Islet precursor cell (in vitro differentiated cells): ENCODE data around the gene FAXC.

Experiments
- DNase-seq: peaks from one replicate; pipeline ENCODE4 v3.0.0-alpha.2; 2018

Gene FAXC

DNA sequence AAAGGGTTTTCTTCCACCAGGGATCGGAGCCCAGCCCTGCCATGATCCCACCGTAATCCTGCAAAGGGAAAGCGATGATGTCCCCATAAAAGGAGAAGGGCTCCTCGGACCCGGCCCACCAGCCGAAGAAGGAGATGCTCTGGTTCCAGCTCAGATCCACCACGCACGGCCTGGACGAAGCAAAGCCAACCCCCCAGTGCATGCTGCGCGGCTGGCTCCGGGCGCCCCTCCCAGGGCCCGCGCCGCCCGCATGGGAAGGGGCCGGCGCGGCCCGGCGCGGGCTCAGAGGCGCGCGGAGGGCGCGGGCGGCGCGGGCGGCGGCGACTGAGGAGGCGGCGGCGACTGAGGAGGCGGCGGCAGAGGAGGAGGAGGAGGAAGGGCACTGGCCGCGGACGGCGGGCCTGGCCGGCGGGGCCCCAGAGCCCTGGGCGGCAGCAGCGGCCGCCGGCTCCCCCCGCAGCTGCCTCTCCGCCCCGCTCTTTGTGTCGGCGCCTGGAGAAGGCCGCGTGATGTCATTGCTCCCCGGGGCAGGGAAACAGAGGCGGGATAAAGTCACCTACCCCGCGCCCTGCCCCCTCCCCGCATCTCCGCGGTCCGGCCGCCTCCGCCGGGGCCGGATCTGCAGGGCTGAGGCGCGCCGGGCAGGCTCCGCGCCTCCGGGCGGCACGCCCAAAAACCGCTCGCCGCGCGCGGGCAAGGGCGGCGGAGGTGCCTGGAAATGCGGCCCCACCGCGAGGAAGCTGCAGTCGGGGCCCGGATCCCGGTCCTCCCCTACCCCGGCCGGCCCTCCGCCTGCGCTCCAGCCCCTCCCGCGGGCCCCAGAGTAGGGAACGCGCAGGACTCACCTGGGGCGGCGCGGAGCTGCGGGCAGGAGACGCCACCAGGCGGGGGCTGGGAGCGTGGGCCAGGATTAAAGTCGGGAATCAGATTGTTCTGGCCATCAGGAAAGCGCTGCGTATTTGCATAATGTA lies at the start of gene FAXC:
Gene FAXC (minus strand): TSS at position 504 of the 971 bp plus-strand sequence. CDS start 302 bp downstream, at position 202.
- DNase-seq: peak; percentile 86

DNA sequence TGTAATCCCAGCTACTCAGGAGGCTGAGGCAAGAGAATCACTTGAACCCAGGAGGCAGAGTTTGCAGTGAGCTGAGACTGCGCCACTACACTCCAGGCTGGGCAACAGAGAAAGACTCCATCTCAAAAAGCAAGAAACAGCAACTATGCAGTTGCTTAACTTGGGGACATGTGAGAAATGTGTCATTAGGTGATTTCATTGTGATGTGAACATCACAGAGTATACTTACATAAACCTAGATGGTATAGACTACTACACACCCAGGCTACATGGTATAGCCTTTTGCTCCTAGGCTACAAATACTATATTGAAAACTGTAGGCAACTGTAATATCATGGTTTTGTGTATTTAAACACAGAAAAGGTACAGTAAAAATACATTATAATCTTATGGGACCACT lies 47.8 kb upstream of the FAXC start:
- DNase-seq: no peak

DNA sequence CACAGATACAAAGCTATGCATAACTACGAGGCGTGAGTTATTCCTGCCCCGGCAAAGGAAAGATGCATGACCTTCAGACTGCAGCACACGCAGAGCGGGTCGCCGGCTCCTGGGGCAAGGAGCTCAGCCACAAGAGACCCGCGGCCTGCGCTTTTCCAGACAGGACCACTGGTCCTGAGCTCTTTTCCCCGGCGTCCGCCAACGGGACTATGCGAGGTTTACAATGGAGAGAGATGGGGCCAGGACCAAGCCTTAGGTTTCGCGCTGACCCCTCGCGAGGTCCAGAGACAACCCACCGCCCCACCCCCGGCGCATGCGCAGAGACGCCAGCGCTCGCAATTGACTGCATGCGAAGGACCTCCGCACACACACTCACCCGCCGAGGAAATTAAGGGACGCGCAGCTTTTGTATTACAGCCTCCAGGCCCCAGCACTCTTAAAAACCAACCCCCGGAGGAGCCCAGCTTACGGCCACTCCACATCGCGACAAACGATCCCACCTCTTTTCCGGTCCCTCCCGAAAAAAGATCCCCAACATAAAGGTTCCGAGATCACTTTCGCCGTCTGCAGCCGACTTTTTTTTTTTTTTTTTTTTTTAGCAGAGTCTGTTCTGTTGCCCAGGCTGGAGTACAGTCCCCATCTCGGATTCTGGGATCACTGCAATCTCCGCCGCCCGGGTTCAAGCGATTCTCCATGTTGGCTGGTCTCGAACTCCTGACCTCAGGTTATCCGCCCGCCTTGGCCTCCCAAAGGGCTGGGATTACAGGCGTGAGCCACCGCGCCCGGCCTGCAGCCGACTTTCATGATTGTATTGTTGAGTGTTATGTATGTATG lies 44.4 kb upstream of the FAXC start, which contains the start of gene COQ3:
Gene COQ3 (minus strand): TSS at position 498 of the 834 bp plus-strand sequence. CDS start 16 bp downstream, at position 482.
- DNase-seq: peak; percentile 97

DNA sequence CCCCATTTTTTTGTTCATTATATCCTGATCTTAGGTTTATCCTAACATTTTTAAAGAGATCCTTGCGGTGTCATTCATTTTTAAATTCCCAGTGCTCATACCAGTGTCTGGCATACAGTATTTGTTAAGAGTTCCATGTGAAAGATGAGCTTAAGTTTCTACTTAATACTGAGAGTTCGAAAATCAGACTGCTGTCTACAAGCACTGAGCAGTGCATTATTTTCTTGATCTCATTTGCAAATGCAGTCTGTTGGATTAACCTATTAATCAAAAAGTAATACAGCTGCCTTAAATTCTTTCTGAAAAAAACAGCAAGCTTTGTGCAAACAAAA lies 43.9 kb upstream of the FAXC start:
- no peak for DNase-seq

DNA sequence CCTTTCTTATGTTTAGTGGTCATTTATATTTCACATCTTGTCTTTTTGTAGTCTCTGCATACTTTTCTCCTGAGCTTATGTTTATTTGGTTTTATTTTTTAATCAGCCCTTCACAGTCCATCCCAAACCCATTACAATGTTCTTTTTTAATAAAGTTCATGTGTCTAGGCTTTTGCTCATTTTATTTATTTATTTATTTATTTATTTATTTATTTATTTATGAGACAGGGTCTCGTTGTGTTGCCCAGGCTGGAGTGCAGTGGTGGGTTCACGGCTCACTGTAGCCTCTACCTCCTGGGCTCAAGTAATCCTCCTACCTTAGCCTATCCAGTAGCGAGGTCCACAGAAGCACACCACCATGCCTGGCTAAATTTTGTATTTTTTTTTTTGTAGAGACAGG lies 41.4 kb upstream of the FAXC start:
- no peak for DNase-seq

DNA sequence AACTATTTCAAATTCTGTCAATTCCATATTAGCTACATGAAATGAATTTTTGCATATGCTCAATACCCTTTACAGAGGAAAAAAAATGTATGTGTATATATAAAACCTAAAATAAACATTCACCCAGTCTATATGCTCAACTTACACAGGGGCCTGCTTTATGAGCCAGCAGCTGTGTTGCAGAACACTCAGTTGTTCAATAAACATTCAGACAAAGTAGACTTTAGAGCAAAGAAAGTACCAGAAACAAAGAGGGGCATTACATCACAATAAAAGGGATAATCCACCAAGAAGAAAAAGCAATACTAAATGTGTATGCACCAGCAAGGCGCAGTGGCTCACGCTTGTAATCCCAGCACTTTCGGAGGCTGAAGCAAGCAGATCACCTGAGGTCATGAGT lies 35.0 kb upstream of the FAXC start:
- DNase-seq: no peak

DNA sequence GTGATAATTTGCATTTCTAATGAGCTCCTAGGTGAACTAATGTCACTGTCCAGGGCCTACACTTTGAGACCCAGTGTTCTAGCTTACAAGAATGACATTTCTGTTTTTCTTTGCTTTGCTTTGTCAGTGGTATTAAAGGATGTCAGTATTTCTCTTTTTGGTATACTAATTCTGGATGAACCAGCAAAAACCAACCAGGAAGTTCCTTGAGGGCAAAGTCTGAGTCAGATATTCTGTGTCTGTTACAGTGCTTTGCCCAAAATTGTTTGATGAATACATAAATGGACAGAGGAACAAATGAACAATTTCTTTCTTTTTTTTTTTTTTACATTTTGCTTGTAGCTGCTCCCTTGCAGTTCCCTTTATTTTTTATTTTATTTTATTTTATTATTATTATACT lies 29.2 kb upstream of the FAXC start:
- no peak for DNase-seq

DNA sequence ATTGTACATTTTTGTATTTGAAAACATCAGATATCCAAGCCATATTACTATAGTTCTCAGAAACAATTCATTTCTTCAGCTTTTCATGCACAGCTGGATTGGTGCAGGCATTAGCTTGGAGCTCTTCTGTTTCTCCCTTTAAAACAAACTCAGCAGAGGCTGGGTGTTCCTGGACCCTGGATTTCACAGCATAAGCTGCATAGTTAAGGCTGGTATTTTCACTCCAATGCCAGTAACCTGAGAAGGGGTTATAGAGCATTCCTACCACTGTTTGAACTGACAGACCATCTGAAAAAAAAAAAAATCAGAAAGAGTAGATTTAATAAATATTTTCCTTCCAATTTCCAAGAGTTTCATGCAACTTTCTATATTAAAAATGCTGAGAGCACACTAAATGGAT lies 20.1 kb upstream of the FAXC start:
- no peak for DNase-seq

DNA sequence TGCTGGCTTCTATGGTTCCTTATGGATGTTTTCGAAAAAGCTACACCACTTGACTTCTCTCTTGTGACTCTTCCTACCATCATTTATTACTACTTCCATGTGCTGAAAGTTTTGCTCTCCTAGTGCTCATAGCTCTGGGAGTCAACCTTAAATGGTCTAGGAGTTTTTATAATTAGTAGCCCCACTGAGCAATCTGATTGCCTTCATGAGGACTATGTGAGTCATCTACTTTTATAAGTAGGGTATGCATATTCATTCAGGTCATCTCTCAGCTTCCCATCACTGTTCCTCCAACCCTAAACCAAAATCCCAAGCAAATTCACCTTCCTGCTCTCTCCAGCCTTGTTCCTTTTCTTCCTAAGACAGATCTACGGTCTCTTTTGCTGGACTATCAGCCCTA lies 17.4 kb upstream of the FAXC start:
- DNase-seq: no peak

DNA sequence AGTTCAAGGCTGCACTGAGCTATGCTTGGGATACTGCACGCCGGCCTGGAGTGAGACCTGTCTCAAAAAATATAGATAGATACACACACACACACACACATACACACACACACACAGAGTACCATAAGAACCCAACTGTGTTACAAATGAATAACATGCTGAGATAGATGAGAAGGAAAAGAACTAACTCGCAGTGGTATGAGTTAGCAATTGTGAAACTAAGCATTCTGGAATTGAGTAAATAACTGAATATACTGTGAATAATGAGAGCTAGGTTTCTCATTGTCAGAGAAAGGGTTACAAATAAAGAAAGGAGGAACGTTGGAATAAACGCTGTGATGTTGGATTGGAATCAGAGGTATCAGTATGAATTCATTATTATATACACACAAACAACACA lies 14.6 kb upstream of the FAXC start:
- DNase-seq: no peak

DNA sequence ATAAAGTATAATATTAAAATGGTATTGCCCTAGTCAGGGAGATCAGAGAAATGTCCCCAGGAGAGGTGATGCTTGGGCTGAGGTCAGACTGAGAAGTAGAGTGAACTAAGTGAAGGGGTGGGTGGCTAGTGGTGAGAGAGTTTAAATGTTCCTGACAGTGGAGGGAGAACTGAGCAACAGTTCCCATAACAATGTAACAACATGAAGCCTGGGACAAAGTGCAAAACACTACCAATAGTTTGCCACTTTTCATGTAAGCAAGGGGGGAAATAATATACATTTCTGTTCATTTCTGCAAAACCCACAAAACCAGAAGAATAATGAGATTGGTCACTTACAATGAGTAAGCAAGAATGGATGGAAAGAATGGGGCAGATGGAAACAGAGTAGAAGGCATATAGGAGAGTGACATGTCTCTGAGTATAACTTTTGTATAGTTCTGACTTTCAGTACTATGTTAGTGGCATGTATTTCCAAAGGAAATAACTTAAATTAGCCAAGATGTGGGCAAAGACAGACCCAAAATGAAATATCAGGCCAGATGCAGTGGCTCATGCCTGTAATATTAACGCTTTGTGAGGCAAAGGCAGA lies 13.3 kb upstream of the FAXC start:
- no peak for DNase-seq

DNA sequence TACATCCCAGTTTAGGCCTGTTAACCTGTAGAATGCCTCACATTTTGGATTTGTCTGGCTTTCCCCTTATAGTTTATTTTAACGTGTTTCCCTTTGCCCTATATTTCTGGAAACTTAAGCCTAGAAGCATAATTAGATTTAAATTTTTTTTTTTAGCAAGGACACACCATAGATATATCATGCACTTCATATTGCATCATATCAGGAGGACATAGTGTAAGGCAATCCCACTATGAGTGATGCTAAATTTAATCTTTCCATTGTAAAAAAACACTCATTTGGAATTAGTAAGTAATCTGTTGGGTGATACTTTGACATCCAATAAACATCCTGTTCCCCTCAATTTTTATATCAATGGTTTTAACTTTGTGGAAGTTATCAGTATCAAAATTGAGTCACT lies 10.3 kb upstream of the FAXC start:
- no peak for DNase-seq

DNA sequence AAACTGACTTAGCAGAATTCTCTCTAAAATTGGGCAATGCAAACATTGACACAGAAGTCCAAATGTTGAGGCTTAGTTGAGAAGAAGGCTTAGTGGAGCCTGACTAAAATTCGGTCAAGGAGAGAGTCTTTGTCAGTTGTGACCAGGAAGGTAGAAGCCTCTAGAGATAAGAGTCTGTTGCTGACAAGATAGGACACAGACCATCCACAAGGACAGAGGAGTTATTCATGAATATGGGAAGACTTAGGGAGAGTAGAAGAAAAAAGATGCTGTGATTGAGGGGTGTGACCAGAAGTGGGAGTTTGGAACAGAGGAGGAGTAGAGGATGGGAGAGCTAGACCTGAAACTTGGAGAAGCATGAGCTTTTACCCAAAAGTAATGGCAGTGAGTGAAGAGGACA lies 7.2 kb upstream of the FAXC start:
- no peak for DNase-seq

DNA sequence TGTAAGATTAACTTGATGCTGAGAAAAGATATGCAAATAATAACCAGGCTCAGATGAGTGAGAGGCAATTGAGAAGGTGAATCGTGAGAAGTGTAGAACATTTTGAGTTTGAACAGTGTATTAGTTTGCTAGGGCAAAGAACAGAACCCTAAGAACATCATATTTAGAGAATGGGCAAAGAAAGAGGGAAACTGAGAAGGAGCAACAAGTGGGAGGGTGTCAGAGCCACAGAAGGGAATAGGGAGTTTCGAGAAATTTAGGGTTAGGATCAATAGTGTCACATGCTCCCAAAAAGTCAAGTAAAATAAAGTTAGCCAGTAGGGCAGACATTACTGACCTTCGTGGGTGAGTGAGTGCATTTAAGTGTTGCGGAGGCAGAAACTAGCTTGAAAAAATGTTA lies 5.5 kb upstream of the FAXC start:
- no peak for DNase-seq

DNA sequence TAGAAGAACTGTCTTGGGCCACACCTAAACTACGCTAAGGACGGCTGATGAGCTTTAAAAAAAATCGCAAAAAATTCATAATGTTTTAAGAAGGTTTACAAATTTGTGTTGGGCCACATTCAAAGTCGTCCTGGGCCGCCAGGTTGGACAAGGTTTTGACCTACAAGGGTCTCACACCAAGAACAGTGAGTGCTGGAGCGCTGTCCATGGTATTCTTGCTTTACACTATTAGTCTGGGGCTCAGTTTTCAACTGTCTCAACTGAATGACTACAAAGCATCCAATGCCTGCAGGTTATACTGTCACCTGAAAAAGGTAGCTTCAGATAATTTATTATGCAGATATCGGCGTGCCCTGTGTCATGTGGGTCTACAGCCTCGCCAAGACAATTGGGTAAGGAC lies 3.7 kb upstream of the FAXC start:
- DNase-seq: peak; percentile 74

DNA sequence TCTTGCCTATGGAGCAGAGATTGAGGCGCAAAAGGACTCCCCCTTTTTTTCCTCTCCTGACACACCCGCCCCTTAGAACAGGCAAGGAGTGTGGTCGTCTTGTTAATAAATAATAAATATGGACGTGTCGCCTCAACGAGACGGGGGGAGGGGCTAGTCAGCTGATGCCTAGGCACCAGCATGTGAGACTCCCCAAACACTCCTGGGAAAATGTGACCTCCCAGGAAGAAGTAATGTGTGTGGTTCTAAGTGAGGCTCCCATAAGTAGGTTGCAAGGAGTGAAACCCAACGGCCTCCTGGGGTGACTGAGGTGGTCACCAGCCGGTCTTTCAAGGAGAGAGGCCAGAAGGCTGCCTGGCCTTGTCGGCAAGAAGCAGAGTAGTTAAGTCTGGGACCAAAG lies 1.1 kb upstream of the FAXC start:
- DNase-seq: no peak

DNA sequence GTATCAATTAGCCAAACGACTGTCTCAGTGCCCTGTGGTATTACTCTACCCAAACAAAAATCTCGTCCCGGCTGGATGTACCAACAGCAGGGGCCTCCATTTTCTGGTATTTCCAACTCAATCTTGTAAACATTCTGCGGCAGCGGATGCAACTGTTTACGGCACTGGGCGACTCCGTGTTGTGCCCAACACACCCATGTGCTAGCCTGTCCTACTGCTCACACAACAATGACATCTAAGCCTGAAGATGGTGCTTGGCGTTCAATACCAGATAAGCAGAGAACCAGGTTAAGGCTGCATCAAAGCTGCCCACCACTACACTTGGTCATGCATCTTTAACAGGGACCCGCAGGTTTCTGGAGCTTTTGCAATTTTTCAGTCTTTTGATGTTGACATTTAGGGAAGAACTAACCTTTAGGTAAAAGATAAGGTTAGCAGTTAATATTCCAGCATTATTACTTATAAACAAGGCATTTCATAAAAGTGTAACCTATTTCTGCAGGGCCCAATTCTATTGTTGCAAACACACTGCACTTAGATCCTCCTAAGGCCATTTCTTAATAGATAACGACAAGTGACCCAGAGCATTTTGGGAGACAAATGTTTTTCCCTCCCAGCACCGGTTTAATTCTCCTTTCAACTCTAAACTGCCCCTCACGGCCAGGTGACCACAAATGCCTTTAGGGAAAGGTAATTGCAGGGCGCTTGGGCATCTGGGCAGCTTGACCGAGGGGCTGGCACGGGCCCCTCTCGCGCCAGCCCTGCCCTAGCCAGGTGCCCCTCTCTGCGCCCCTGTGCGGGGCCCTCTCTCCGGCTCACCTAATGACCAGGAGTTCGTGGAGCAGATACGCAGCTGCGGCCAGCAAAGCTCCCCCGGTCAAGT lies 945 bp downstream of the FAXC start:
- DNase-seq: no peak

DNA sequence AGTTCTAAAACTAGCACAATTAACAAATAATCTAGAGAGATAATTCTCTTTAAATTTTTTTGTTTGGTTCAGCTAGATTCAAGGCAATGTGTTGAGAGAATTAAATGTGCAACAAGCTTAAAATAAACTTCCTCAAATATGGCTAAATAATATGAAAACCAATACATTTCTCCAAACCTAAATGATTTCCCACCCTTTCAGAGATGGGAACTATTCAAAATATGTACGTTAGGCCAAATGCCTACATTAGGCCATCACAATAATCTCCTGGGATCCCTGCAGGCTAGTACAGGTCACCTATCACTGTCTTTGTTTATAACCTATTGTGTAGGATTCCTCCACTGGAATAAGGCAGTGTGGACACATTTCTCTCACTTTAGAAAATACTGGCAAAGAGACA lies 1.7 kb downstream of the FAXC start:
- DNase-seq: no peak

DNA sequence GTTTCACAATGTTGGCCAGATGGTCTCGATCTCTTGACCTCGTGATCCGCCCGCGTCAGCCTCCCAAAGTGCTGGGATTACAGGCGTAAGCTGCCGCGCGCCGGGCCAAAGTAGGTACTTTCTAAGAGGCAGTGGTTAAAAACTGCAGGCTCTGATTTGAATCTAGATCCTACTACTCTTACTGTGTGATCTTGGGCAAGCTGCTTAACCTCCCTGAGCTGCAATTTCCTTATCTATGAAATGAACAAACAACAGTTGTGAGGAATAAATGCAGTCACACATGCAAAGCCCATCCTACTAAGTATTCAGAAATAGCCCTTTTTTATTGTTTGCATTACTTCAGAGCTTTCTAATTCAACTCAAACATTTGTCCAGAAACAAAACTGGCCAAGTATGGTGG lies 2.9 kb downstream of the FAXC start:
- DNase-seq: no peak

DNA sequence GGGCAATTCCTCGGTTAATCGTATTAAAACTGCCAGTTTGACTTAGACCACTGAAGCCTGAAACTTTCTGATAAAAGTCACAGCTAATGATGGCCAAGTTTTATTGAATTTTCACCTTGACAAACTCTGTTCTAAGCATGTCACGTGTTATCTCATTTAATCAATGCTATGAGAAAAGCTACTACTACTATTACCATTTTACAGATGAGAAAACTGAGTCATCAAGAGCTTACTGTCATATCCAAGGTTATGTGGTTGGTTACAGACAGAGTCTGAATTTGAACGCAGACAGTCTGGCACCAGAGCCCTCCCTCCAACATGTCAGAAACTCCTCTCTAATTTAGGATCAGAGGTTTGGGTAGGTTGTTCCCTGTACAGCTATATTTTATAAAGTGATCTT lies 4.3 kb downstream of the FAXC start:
- DNase-seq: no peak

DNA sequence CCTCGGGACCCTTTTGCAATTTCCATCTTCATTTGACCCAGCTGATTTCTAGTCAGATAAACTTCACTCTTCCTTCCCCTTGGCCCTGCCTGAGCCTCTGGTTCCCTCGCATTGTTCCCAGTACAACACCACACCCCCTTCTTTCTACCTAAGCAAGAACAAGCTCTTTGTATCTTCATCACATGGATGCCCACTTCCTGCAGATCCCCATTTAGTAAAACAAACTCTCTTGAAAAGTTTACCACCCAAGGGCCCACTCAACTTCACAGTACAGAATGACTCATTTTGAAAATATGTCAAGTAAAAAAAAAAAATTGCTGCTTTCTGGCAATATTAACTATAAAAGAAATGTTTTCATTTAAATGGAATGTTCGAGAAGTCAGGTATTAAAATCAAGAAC lies 5.2 kb downstream of the FAXC start:
- peak; percentile 75 for DNase-seq

DNA sequence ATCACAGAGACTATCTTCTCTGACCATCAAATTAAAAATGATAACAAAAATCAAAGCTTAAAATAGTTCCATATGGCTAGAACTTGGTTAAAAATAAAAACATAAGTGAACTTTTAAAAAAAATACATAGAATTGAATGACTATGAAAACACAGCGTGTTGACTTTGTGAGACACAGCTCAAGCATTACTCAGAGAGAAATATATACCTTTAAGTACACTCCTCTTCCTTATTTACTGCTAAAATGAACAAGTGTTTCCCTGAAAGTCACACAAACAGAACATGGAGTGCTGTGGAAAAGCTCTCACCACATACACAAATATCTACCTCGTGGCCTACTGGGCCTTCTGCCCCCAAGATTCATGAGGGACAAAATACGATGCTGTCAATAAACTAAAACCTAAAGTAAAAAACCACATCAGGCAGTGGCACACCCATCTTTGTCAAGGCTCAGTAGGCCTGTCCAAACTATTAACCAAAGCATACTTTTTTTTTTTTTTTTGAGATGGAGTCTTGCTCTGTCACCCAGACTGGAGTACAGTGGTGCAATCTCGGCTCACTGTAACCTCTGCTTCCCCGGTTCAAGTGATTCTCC lies 7.5 kb downstream of the FAXC start:
- DNase-seq: no peak
